ENCODE data around the gene EIF5B. TPM values are rescaled to one million over a fixed set of nuclear protein-coding genes. Genes with fewer than 3 reads are reported as not detected.
"Not testable (repeated sequence)": the region's sequence is repeated elsewhere in the genome, so short reads cannot be mapped to it uniquely, and the experiment has no call there.

Gene EIF5B
- total RNA-seq, 4 donors from 2014 or later: 24.8 to 36.9 (median 29.8) TPM

DNA sequence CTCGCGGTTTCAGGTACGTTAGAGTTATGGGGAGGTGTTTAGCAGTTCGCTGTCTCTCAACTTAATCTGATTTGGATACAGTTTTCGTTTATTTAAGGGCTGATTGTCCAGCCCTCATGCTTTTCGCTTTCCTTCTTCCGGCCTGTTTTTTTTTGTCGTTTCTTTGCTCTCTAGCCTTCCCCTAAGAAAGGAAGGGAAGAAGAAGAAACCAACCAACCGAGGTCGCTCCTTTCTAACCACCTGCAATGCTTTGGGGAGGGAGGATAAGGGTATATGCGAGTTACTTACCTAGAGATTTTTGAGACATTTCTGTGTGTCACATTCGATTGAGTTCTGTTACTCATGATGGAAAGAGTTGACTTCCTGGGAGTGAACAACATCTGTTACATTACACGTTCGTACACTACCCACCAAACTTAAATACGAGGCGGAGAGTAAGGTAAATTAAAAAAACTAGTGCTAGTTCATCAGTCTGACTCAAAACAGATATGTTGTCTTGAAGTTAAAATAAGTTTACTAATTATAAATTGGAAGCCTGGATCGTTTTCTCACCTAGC lies 918 bp downstream of the EIF5B start:
- TF ChIP-seq POLR2A (IDR thresholded peaks at IDR 0.05): no peak
- TF ChIP-seq CTCF (IDR thresholded peaks at IDR 0.05): no peak
- H3K27ac ChIP-seq: peak overlapping the region in 2 of 3 donors; percentile 95 to 96
- no peaks in the 10 kb centered on the region for H3K9me3 ChIP-seq
- H3K4me1 ChIP-seq: peaks cover 19 to 22% of the 10 kb centered on the region in 2 donors
- WGBS, 2 donors: 5% methylated on average over 17 of the region's 17 CpGs
- no peak for DNase-seq
- no peaks in the 10 kb centered on the region for H3K36me3 ChIP-seq
- H3K27me3 ChIP-seq: no peaks in the 10 kb centered on the region
- intact Hi-C loops (cut with DNase I): loop anchor here (5.0 to 10.0 kb wide), 2 partner anchors 153 to 154 kb away; partner anchors contain the start of genes MITD1, MRPL30 and REV1
- H3K4me3 ChIP-seq (replicated peaks in 1 of 3): peak overlapping the region; percentile 25 to 89 (median 39)

DNA sequence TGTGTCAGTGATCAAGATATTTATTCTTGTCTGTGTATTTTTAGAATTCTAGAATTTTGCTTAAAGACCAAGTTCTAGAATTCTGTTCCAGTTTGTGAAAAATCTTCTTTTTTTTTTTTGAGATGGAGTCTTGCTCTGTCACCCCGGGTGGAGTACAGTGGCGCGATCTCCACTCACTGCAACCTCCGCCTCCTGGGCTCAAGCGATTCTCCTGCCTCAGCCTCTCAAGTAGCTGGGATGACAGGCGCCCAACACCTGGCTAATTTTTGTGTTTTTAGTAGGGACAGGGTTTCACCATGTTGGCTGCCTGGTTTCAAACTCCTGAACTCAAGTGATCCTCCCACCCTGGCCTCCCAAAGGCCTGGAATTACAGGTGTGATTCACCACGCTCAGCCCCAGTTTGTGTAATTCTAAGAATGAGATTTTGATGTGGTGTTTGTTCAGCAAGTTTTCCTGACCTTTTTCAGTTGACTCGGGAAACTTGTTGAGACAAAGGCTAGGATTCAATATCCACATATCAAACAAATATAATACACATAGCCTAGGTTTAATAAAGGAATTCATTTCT lies 3.6 kb downstream of the EIF5B start:
- no peak for DNase-seq
- TF ChIP-seq CTCF (IDR thresholded peaks at IDR 0.05) (no peak), POLR2A (IDR thresholded peaks at IDR 0.05) (no peak)
- Histone ChIP-seq H3K27ac (no peak overlapping the region), H3K4me1 (peaks cover 6% of the 10 kb centered on the region in 2 donors), H3K36me3 (no peaks in the 10 kb centered on the region), H3K9me3 (no peaks in the 10 kb centered on the region), H3K27me3 (no peaks in the 10 kb centered on the region), H3K4me3 (replicated peaks in 1 of 3) (no peak overlapping the region)
- 93 to 94% methylated on average over 8 of the region's 8 CpGs for WGBS, 2 donors
- intact Hi-C loops (cut with DNase I): no loop called here

- no peak for DNase-seq
- no peaks in the 10 kb centered on the region for H3K27me3 ChIP-seq
- H3K9me3 ChIP-seq: no peaks in the 10 kb centered on the region
- peaks cover 6% of the 10 kb centered on the region in 2 donors for H3K4me1 ChIP-seq
- TF ChIP-seq CTCF (IDR thresholded peaks at IDR 0.05): no peak
- no peak for TF ChIP-seq POLR2A (IDR thresholded peaks at IDR 0.05)
- no peak overlapping the region for H3K4me3 ChIP-seq (replicated peaks in 1 of 3)
- 96 to 98% methylated on average over 2 of the region's 2 CpGs for WGBS, 2 donors
- no peak overlapping the region for H3K27ac ChIP-seq
- intact Hi-C loops (cut with DNase I): no loop called here
- no peaks in the 10 kb centered on the region for H3K36me3 ChIP-seq
Measured at GRCh38 chr2:99342536-99342935, 5.3 kb downstream of the EIF5B start.

GRCh38 chr2:99345446-99345845 lies 8.3 kb downstream of the EIF5B start:
- DNase-seq, H3K27me3 ChIP-seq: not testable (repeated sequence)
- WGBS, 2 donors: 94 to 95% methylated on average over 7 of the region's 7 CpGs

DNA sequence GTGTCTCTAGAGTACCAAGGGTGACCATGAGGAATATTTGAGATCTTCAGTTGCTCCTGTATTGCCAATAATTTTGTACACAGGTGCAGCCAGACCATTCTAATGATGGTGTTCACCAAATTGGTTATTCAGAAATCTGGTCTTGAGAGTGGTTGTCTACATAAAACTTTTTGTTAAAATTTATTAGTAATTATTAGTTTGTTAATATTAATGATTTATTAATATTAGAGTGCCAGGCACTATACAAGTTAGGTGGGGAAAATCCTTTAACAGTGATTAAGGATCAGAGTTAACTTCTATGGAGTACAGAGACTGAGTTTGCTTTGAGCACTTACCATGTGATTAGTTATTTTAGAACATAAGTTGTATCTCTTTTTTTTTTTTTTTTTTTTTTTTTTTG lies 9.0 kb downstream of the EIF5B start:
- DNase-seq: no peak
- Histone ChIP-seq H3K36me3 (no peaks in the 10 kb centered on the region), H3K4me3 (replicated peaks in 1 of 3) (no peak overlapping the region), H3K4me1 (peaks cover 0 to 3% of the 10 kb centered on the region in 2 donors), H3K9me3 (no peaks in the 10 kb centered on the region), H3K27me3 (no peaks in the 10 kb centered on the region), H3K27ac (no peak overlapping the region)
- intact Hi-C loops (cut with DNase I): no loop called here
- TF ChIP-seq CTCF (IDR thresholded peaks at IDR 0.05): no peak
- TF ChIP-seq POLR2A (IDR thresholded peaks at IDR 0.05): no peak

More at GRCh38 chr2:99345446-99345845, 8.3 kb downstream of the EIF5B start:
- intact Hi-C loops (cut with DNase I); H3K4me1 ChIP-seq; H3K36me3 ChIP-seq; H3K9me3 ChIP-seq; H3K4me3 ChIP-seq (replicated peaks in 1 of 3); H3K27ac ChIP-seq: not testable (repeated sequence)

Measured in thyroid gland (tissue), 4 donors.